GM12864 (cell line): ENCODE data around the gene COQ8A.

Source experiments
- DNase-seq: peaks from one replicate; pipeline ENCODE4 v3.0.0-alpha.2; 2011; ENCODE audit warnings: low read depth
- H3K4me3 ChIP-seq: 2 replicates; pipeline ENCODE4 v1.5.1; 2011; ENCODE audit warnings: mild to moderate bottlenecking, low read depth, low read length, control low read depth
- TF ChIP-seq, protein P1 (sequence below): IDR thresholded peaks from 2 replicates; pipeline ENCODE4 v1.5.1; 2011; ENCODE audit warnings: low read depth, mild to moderate bottlenecking, moderate library complexity, low read length, control low read depth, inconsistent platforms; ENCODE audit errors: missing control alignments

COQ8A gene

DNA sequence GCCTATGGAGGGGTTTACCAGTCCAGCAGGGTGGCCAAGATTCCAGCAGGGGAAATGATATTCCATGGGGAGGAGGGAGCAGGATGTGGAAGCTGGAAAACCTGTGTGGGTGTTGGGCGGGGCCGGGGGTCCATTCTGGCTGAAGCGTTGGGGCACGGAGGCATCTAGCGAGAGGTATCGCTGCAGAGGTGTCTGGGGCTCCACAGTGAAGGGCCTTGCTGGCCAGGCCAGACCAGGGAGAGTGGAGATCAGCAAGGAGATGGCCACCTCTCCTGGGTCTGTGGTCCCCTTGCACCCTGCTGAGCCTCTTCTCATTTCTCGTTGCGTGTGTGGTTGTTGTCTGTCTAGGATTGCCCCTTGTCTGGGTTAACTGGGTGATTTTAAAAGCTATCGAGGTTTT is 6.2 kb downstream of the COQ8A start:
- no peak overlapping the region for H3K4me3 ChIP-seq
- DNase-seq: no peak
- TF ChIP-seq, protein P1, sequence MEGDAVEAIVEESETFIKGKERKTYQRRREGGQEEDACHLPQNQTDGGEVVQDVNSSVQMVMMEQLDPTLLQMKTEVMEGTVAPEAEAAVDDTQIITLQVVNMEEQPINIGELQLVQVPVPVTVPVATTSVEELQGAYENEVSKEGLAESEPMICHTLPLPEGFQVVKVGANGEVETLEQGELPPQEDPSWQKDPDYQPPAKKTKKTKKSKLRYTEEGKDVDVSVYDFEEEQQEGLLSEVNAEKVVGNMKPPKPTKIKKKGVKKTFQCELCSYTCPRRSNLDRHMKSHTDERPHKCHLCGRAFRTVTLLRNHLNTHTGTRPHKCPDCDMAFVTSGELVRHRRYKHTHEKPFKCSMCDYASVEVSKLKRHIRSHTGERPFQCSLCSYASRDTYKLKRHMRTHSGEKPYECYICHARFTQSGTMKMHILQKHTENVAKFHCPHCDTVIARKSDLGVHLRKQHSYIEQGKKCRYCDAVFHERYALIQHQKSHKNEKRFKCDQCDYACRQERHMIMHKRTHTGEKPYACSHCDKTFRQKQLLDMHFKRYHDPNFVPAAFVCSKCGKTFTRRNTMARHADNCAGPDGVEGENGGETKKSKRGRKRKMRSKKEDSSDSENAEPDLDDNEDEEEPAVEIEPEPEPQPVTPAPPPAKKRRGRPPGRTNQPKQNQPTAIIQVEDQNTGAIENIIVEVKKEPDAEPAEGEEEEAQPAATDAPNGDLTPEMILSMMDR: no peak

DNA sequence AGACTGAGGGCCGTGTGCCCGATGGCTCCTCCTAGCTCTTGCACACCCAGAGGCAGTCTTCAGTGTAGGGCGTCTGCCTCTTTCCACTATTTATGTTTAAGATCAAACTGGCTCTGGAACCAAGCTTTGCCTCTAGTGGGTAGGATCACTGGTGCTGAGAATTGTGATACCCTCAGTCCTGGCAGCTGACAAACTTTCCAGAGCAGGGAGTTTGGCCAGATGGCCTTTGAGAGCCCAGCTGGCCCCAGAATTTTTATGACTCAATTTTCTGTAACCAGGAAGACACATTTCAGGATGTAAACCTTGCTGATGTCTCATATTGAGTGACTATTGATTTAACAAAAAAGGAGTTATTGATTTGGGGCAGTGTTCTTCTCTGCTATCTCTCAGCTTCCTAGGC is 6.7 kb downstream of the COQ8A start:
- TF ChIP-seq, protein P1: no peak
- DNase-seq: no peak
- H3K4me3 ChIP-seq: no peak overlapping the region

DNA sequence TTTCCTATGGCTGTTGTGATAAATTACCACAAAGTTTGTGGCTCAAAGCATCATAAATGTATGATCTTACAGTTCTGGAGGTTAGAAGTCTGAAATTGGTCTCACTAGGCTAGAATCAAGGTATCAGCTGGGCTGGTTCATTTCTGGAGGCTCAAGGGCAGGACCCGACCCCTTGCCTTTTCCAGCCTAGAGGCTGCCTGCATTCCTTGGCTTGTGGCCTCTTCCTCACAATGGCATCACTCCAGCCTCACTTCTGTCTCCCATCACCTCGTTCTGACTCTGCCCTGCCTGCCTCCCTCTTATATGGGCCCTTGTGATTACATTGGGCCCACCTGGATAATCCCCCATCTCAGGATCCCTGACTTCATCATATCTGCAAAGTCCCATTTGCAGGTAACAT is 8.0 kb downstream of the COQ8A start:
- no peak overlapping the region for H3K4me3 ChIP-seq
- TF ChIP-seq, protein P1: no peak

DNA sequence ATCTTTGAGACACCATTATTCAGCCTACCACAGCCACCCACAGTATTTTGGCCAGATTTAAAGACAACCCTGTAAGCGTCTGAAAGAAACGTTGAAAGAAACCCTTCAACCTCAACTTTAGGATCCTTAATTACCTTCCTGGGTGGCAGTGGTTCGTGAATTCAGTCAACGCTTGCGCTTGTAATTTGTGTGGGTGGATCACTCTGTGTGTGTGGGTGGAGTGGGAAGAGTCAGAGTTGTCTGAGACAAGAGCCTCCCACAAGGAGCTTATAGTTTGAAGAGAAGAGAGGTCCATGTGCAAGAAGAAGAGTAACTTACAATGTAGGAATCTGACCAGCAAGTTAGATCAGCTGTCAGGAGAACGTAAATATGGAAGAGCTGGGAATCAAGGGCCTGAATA is 8.4 kb downstream of the COQ8A start:
- H3K4me3 ChIP-seq: no peak overlapping the region
- TF ChIP-seq, protein P1: no peak
- DNase-seq: no peak

More for the DNA sequence above, 8.0 kb downstream of the COQ8A start:
- DNase-seq: no peak

- no peak for DNase-seq
- TF ChIP-seq, protein P1: no peak
- H3K4me3 ChIP-seq: no peak overlapping the region
Measured at GRCh38 chr1:226948996-226949395, 8.9 kb downstream of the COQ8A start.

GRCh38 chr1:226949401-226949800 is 9.3 kb downstream of the COQ8A start:
- no peak overlapping the region for H3K4me3 ChIP-seq
- TF ChIP-seq, protein P1: no peak
- no peak for DNase-seq

DNA sequence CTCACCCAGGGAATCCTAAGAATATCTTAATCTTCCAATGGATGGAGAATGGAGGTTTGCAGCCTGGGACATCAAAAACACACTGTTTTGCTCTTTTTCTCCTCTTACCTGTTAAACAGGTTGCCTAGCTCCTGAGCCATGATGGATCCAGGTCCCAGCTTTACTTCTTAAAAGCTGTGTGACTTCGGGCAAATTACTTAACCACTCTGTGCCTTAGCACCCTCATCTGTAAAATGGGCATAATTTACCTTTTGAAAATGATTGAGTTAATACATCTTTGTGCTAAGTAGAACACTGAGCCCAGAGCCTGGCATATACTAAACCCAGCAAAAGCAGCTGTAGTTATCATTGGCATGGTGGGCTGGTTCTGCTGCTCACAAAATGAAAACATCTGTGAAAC is 10.2 kb downstream of the COQ8A start:
- no peak for DNase-seq
- TF ChIP-seq, protein P1: no peak
- H3K4me3 ChIP-seq: no peak overlapping the region
